Measurements from ENCODE around the gene NFS1.
A peak's percentile ranks its signal among the peaks of the same experiment; 100 is the strongest.

Gene NFS1

DNA sequence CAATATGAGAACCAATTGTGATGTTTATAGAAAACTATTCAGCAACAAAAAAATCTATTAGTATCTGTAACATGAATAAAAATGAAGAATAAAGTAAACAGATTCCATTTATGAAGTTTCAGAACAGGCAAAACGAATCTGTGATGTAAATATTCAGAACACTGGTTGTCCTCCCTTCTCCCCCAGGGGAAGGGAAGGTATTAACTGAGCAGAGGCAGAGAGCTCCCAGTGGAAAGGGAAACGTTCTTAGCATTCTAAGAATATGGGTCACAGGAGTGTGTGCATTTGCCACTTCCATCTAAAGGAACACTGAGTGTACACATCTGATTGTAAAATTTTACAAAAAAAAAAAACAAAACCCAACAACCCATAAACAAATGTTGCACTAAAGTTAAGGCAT, 60.4 kb downstream of the NFS1 start:
- no peak for DNase-seq (ENCODE audit: low read depth)

- DNase-seq (ENCODE audit: low read depth) = no peak
Measured at GRCh38 chr20:35637276-35637675, 61.9 kb downstream of the NFS1 start.

- DNase-seq (ENCODE audit: low read depth) = no peak
Measured at GRCh38 chr20:35636095-35636494, 63.1 kb downstream of the NFS1 start.

- DNase-seq (ENCODE audit: low read depth) = no peak
Measured at GRCh38 chr20:35635652-35636051, 63.5 kb downstream of the NFS1 start.

DNA sequence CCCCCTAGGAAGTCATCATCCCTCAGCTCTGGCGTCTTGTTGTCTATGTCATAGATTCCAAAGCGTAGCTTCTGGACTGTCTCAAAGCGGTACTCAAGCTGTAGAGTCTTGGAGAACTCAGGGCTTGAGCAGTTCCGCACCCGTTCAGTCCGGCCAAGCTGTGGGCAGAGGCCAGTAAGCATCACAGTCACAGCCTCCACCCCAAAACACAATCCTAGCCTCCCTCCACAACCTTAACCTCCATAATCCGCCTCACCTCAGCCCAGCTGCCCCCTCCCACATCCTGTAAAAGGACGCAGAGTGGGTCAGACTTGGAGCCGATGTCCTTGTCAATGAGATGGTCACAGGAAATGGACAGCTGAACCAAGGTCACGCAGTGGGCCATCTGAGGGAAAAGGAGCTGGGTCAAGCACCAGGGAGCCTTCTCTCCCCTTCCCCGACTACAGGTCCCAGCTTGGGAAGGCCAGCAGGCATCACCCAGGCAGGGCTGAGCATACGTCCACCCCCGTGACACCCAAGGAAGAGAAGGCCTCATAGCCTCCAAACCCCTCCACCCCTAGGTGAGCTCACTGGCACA, 66.5 kb downstream of the NFS1 start:
- no peak for DNase-seq (ENCODE audit: low read depth)

GRCh38 chr20:35630636-35631035, 68.5 kb downstream of the NFS1 start:
- DNase-seq (ENCODE audit: low read depth) = no peak

GRCh38 chr20:35629427-35630145, 69.6 kb downstream of the NFS1 start:
- DNase-seq (ENCODE audit: low read depth) = no peak

GRCh38 chr20:35627121-35627520, 72.0 kb downstream of the NFS1 start:
- DNase-seq (ENCODE audit: low read depth) = no peak

DNA sequence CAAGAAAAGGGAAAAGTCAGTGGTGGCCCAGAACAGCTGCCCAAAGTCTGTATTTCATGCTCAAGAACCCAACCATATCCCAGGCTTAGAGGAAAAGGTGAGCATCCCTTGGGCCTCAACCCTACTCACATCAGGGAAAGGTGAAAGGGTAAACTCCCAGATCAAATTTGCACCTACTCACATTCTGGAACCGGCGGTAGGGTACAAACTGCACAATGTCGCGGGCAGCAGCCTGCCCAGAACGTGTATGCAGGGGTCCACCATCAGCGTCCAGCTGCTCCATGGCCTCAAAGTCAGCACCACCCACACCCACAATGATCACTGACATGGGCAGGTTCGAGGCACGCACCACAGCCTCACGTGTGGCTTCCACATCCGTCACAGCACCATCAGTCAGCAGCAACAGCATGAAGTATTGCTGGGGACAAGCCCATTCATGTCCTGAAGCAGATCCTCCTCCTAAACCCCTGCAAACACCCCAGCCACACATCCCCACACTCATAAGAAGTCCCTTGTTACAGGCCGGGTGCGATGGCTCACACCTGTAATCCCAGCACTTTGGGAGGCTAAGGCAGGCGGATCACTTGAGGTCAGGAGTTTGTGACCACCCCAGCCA, 72.7 kb downstream of the NFS1 start:
- no peak for DNase-seq (ENCODE audit: low read depth)

- DNase-seq (ENCODE audit: low read depth) = no peak
Measured at GRCh38 chr20:35625584-35626385, 73.4 kb downstream of the NFS1 start.

DNA sequence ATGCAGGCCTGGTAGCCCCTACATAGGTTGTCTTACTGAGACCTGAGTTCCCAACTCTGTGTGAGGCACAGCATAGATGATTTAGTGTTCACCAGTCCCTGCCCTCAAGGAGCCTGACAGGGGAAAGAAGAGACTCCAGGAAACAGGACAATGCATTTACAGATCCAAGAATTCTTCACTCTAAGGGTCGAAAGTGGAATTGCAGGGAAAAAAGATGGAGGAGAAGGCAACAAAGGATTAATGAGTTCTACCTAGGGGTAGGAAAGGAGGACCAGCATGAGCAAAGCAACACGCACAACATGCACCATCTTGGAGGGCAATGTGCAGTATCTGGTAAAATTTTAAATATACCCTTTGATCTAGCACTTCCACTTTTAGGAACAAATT, 77.6 kb downstream of the NFS1 start:
- no peak for DNase-seq (ENCODE audit: low read depth)

GRCh38 chr20:35620818-35621559, 78.2 kb downstream of the NFS1 start:
- no peak for DNase-seq (ENCODE audit: low read depth)

GRCh38 chr20:35619196-35620095, 79.7 kb downstream of the NFS1 start:
- peak; percentile 33 for DNase-seq (ENCODE audit: low read depth)

GRCh38 chr20:35618263-35619131, 80.7 kb downstream of the NFS1 start:
- DNase-seq (ENCODE audit: low read depth) = no peak
